Right lobe of liver (tissue), 6 donors: ENCODE measurements around the gene IFIT1B. TPM values are rescaled to one million over a fixed set of nuclear protein-coding genes. Genes with fewer than 3 reads are reported as not detected.
"Not testable (repeated sequence)": the region's sequence is repeated elsewhere in the genome, so short reads cannot be mapped to it uniquely, and the experiment has no call there.

Source experiments
- ATAC-seq, 4 donors: fragments of 200-7000 bp; cut with Tn5 transposase; one replicate each; pipeline ENCODE4 v1.9.1; 2020; ENCODE audit warnings: mild to moderate bottlenecking in 4 of 4, moderate library complexity in 4 of 4
- DNase-seq, 3 donors: peaks; one replicate each; pipeline ENCODE4 v3.0.0-alpha.2; 2020
- H3K27ac ChIP-seq, 3 donors: fragments of 200-600 bp; one replicate each; pipeline ENCODE4 v1.8.0; 2022
- H3K27me3 ChIP-seq, 2 donors: fragments of 200-600 bp; one replicate each; pipeline ENCODE4 v1.8.0; 2022
- H3K36me3 ChIP-seq, 4 donors: fragments of 200-600 bp; sonication (generic) in 1 of 4; one replicate each; pipeline versions ENCODE4 v1.5.1 to v1.8.0; 2017 to 2022; ENCODE audit warnings: control low read depth in 1 of 4
- H3K4me1 ChIP-seq, 4 donors: fragments of 200-600 bp; sonication (generic) in 1 of 4; one replicate each; pipeline versions ENCODE4 v1.5.1 to v1.8.0; 2017 to 2022; ENCODE audit warnings: control low read depth in 1 of 4
- H3K4me3 ChIP-seq, 3 donors: fragments of 200-600 bp; one replicate each; pipeline ENCODE4 v1.8.0; 2022
- H3K9me3 ChIP-seq, 4 donors: fragments of 200-600 bp; sonication (generic) in 1 of 4; one replicate each; pipeline versions ENCODE4 v1.5.1 to v1.8.0; 2017 to 2022; ENCODE audit warnings: control low read depth in 1 of 4
- CTCF ChIP-seq, 4 donors: fragments of 200-600 bp in 3 of 4; fragments of 450-650 bp in 1 of 4; IDR thresholded peaks; one replicate each; pipeline versions ENCODE4 v1.5.1 to v1.8.0; 2016 to 2022; ENCODE audit warnings: antibody characterized with exemption in 4 of 4, mild to moderate bottlenecking in 2 of 4
- POLR2A ChIP-seq: fragments of 450-650 bp; IDR thresholded peaks from one replicate; pipeline ENCODE4 v1.6.1; 2017; ENCODE audit warnings: antibody characterized with exemption, mild to moderate bottlenecking
- WGBS: methylation state at CpG from one replicate; pipeline ENCODE4 v1.1.6; 2018; ENCODE audit warnings: low coverage, low lambda C conversion rate; ENCODE audit not compliant: insufficient coverage; ENCODE audit errors: missing lambda C conversion rate; 5-methylcytosine and 5-hydroxymethylcytosine counted together
- intact Hi-C, 2 donors: fragments of 100-400 bp; cut with DNase I; formaldehyde crosslinking; loops; one replicate each; pipeline versions ENCODE4 v1.11.2 to v1.14.1; 2022
- total RNA-seq, 6 experiments: library from RNA; depleted of rRNA in 2 of 6; stranded (reverse); fragments of >200 nt in 2 of 6; fragmentation: NEBNext Ultra II Directional in 3 of 6; extraction: Animal tissue kit (Norgen Biotek cat#: 25700) in 3 of 6; gene quantifications; one replicate each; pipeline versions ENCODE4 v1.1.0 to v1.2.4, GENCODE V29; 2016 to 2023
- donor health status: DM: no; HTN: yes; CAD: no.
- donor health status: DM: no; HTN: no; CAD: no.
- donor health status: DM: no; HTN: no; CAD: no.
- donor health status: DM: no; HTN: yes; CAD: no.
- donor health status: DM: no; HTN: yes; CAD: no.

IFIT1B gene
- total RNA-seq, 6 experiments from 2014 or later = 1.2 TPM; not detected in 5

DNA sequence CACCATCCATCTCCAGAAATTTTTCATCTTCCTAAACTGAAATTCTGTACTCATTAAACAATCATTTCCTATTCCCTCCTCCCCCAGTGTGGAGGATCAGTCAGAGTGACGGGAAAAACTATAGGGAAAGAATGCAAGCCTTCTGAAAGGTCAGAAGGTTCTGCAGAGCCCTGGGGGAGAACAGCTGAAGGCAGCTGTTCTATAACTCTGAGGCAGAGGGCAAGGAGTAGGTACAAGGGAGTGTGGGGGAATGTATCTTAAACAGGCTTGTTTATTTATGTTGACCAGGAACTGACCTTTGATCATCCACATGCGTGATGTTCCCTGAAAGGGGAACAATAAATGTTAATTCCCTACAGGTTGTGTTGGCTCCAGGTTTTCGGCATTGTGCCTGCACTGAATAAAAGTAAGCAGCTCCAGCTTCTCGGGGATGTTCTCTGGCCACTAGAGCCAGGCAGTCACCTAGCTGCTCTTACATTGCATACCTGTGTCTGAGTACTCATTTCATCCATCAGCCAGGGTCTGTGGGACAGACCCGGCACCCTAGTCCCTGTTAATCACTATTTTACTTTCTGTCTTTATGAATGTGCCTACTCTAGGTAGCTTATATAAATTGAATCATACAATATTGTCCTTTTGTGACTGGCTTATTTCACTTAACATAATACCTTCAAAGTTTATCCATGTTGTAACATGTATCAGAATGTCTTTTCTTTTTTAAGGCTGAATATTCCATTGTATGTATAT lies 20.3 kb downstream of the IFIT1B start:
- DNase-seq (no peak), ATAC-seq (no peak)
- WGBS = 41% methylated on average over 5 of the region's 5 CpGs
- intact Hi-C loops = no loop called here
- H3K4me3 ChIP-seq = no peak overlapping the region
- TF ChIP-seq CTCF (IDR thresholded peaks at IDR 0.05) (no peak), POLR2A (no peak)
- H3K9me3 ChIP-seq = no peaks in the 10 kb centered on the region
- H3K27ac ChIP-seq = peak overlapping the region in 2 of 3 donors; percentile 12 to 68
- H3K36me3 ChIP-seq = peaks cover 0 to 3% (median 0%) of the 10 kb centered on the region in 4 donors
- H3K4me1 ChIP-seq = peaks cover 0 to 15% (median 7%) of the 10 kb centered on the region in 4 donors
- no peaks in the 10 kb centered on the region for H3K27me3 ChIP-seq

DNA sequence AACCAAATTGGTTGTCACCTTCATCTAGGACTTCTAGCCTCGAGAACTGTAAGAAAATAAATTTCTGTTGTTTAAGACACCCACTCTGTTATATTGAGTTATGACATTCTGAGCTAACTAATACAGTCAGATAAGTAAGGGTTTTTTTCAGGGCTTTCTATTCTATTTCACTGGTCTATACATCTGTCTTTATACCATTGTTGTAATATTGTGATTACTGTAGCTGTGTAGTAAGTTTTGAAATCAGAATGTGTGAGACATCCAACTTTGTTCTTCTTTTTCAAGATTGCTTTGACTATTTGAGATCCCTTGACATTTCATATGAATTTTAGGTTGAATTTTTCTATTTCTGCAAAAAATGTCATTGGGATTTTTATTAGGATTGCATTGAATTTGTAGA lies 22.1 kb downstream of the IFIT1B start:
- 50% methylated on average over 1 of the region's 1 CpG for WGBS
- TF ChIP-seq POLR2A = no peak
- TF ChIP-seq CTCF (IDR thresholded peaks at IDR 0.05) = no peak
- Histone ChIP-seq H3K9me3 (no peaks in the 10 kb centered on the region), H3K4me1 (peaks cover 0 to 18% (median 2%) of the 10 kb centered on the region in 4 donors), H3K4me3 (no peak overlapping the region), H3K27me3 (no peaks in the 10 kb centered on the region), H3K36me3 (peaks cover 0 to 3% (median 0%) of the 10 kb centered on the region in 4 donors), H3K27ac (no peak overlapping the region)
- intact Hi-C loops = no loop called here
- DNase-seq (no peak), ATAC-seq (no peak)

GRCh38 chr10:89403043-89403442 lies 25.2 kb downstream of the IFIT1B start:
- no peak overlapping the region for H3K4me3 ChIP-seq
- DNase-seq (no peak), ATAC-seq (no peak)
- H3K9me3 ChIP-seq = no peaks in the 10 kb centered on the region
- TF ChIP-seq POLR2A (no peak), CTCF (IDR thresholded peaks at IDR 0.05) (no peak)
- no peak overlapping the region for H3K27ac ChIP-seq
- intact Hi-C loops = no loop called here
- 96% methylated on average over 2 of the region's 2 CpGs for WGBS
- peaks cover 0 to 3% (median 0%) of the 10 kb centered on the region in 4 donors for H3K36me3 ChIP-seq
- no peaks in the 10 kb centered on the region for H3K27me3 ChIP-seq
- peaks cover 0 to 15% (median under 1%) of the 10 kb centered on the region in 4 donors for H3K4me1 ChIP-seq

DNA sequence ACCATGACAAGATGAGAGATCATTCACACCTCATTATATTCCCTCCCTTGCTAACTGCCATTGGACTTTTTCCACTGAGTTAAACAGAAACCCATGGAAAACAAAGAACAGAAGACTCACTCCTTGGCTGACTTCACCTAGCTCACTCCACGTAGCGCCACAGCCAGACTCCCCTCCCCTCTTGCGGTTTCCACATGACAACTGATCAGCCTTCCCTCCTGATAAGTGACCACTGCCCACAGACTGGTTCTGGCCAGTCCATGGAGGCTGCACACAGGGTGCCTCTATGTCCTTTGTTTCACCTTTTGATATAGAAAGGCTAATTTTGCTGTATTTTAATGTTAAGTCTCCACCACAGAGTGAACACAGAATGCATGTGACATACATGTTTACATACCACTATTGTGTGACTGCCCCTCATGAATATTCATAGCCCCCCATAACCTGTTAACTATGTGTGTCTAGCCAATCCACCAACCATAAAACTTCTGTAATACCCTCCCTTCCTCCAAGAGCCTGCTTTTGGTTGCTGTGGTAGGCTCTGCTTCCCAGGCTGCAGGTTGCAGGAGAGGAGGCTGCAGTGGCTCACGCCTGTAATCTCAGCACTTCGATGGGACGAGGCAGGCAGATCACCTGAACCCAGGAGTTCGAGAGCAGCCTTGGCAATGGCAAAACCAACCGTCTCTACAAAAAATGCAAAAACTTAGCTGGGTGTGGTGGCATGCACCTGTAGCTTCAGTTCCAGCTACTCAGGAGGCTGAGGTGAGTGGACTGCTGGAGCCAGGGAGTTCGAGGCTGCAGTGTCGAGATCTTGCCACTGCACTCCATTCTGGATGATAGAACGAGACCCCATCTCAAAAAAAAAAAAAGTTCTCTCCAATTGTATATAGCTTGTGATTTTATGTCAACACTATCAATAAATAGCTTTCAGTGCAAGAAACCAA lies 26.5 kb downstream of the IFIT1B start:
- no peaks in the 10 kb centered on the region for H3K9me3 ChIP-seq
- intact Hi-C loops = no loop called here
- 69% methylated on average over 6 of the region's 11 CpGs for WGBS
- DNase-seq (peak; percentile 51 to 74 (median 66)), ATAC-seq (peak; percentile 91 to 97 (median 94))
- TF ChIP-seq CTCF (IDR thresholded peaks at IDR 0.05) = no peak
- no peak for TF ChIP-seq POLR2A
- no peak overlapping the region for H3K4me3 ChIP-seq
- H3K4me1 ChIP-seq = peaks cover 0 to 18% (median 0%) of the 10 kb centered on the region in 4 donors
- no peaks in the 10 kb centered on the region for H3K27me3 ChIP-seq
- peaks cover 0 to 3% (median 0%) of the 10 kb centered on the region in 4 donors for H3K36me3 ChIP-seq
- peak overlapping the region; percentile 11 to 41 (median 20) for H3K27ac ChIP-seq

- DNase-seq, H3K36me3 ChIP-seq, intact Hi-C loops, H3K27ac ChIP-seq, H3K27me3 ChIP-seq, ATAC-seq, H3K4me3 ChIP-seq, H3K9me3 ChIP-seq: not testable (repeated sequence)
- WGBS = 100% methylated on average over 7 of the region's 9 CpGs
- peaks cover 0 to 18% (median 0%) of the 10 kb centered on the region in 4 donors for H3K4me1 ChIP-seq
These were observed 28.3 kb downstream of the IFIT1B start for GRCh38 chr10:89406178-89406577.

- H3K4me1 ChIP-seq = peaks cover 0 to 18% (median 0%) of the 10 kb centered on the region in 4 donors
- H3K27me3 ChIP-seq, H3K4me3 ChIP-seq, ATAC-seq, H3K9me3 ChIP-seq, H3K36me3 ChIP-seq, H3K27ac ChIP-seq, intact Hi-C loops, DNase-seq: not testable (repeated sequence)
- WGBS = no CpG with 5 or more reads among the region's 3 CpGs
These were observed 29.9 kb downstream of the IFIT1B start for GRCh38 chr10:89407792-89408191.

DNA sequence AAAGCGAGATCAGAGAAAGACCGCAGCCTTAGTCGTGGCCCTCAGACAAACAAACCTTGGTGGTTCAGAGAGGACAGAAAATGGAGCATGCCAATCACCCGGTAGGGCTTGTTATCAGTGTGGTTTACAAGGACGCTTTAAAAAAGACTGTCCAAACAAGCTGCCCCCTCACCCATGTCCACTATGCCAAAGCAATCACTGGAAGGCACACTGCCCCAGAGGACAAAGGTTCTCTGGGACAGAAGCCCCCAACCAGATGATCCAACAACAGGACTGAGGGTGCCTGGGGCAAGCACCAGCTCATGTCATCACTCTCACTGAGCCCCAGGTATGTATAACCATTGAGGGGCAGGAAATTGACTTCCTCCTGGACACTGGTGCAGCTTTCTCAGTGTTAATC lies 31.4 kb downstream of the IFIT1B start:
- H3K9me3 ChIP-seq, H3K27me3 ChIP-seq, H3K4me3 ChIP-seq, DNase-seq, intact Hi-C loops, H3K36me3 ChIP-seq, ATAC-seq: not testable (repeated sequence)
- H3K4me1 ChIP-seq = peaks cover 0 to 14% (median 2%) of the 10 kb centered on the region in 4 donors
- WGBS = 32% methylated on average over 5 of the region's 5 CpGs
- peak overlapping the region in 1 of 3 donors; percentile 25 for H3K27ac ChIP-seq
